B cell (primary cell): Measurements from ENCODE around the gene ZNF384.

ENCODE experiments used
- CTCF ChIP-seq: fragments of 200-600 bp; IDR thresholded peaks from one replicate; pipeline ENCODE4 v1.8.0; 2022; ENCODE audit warnings: antibody characterized with exemption, mild to moderate bottlenecking
- EZH2 ChIP-seq: IDR thresholded peaks from 2 replicates; pipeline ENCODE4 v1.6.1; 2012; ENCODE audit warnings: borderline replicate concordance, low read depth, mild to moderate bottlenecking, moderate library complexity, low read length; ENCODE audit not compliant: insufficient read depth, poor library complexity, severe bottlenecking

DNA sequence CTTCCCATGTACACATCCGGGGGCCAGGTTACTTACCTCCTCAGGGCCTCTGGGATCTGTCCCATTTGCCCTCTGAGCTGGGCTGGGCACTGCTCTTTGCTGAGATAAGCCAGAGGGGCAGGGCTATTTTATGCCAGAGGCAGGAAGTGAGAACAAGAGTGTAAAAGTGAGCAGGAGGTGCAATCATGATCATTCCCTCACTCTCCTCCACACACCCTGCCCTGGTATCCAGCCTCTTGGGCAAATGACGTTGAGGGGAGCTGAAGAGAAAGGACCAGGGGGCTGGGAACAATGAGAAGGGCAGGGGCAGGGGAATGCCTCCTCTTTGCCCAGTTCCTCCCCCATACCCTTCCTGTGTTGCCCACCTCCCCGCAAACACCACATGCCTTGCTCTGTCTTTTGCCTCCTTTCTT is 57.6 kb downstream of the ZNF384 start:
- TF ChIP-seq CTCF (no peak), EZH2 (no peak)
